ENCODE data around the gene GALR1.

GALR1 gene

GRCh38 chr18:77321823-77322805 is 72.5 kb downstream of the GALR1 start:
- DNase-seq, result no peak

GRCh38 chr18:77323640-77324299 is 74.1 kb downstream of the GALR1 start:
- no peak for DNase-seq

Measured in fibroblast of skin of scalp (primary cell).